Upper lobe of left lung (tissue), 4 donors: ENCODE results near the gene SZT2.

ENCODE experiments used
- EP300 ChIP-seq, 4 donors: sonication (generic); formaldehyde crosslinking; IDR thresholded peaks; one replicate each; pipeline ENCODE4 v1.5.1; 2017; ENCODE audit warnings: antibody characterized with exemption in 4 of 4, control low read depth in 2 of 4
- POLR2A ChIP-seq, 4 donors: fragments of 450-650 bp; IDR thresholded peaks; one replicate each; pipeline ENCODE4 v1.5.1; 2016 to 2017; ENCODE audit warnings: antibody characterized with exemption in 4 of 4, mild to moderate bottlenecking in 2 of 4
- POLR2AphosphoS5 ChIP-seq, 2 donors: sonication (generic); formaldehyde crosslinking; IDR thresholded peaks; one replicate each; pipeline ENCODE4 v1.5.1; 2017; ENCODE audit warnings: antibody characterized with exemption in 2 of 2
- TF ChIP-seq, protein P1 (sequence below), 6 experiments: fragments of 450-650 bp in 4 of 6; fragments of 200-600 bp in 2 of 6; sonication (generic) in 2 of 6; IDR thresholded peaks; one replicate each; pipeline ENCODE4 v1.5.1; 2016 to 2019; ENCODE audit warnings: antibody characterized with exemption in 6 of 6

DNA sequence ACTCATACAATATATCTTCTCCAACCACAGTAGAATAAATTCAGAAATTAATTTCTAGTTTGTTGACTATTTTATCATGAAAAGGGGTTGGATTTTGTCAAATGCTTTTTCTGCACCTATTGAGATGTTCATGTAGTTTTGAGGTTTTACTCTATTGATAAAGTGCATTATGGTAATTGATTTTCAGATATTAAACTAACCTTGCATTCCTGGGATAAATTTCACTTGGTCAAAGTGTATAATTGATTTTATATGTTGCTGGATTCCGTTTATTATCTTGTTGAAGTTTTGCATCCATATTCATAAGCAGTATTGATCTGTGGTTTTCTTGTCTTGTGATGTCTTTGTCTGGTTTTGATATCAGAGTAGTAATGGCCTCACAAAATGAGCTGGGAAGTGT, 98.5 kb downstream of the SZT2 start:
- TF ChIP-seq, protein P1, sequence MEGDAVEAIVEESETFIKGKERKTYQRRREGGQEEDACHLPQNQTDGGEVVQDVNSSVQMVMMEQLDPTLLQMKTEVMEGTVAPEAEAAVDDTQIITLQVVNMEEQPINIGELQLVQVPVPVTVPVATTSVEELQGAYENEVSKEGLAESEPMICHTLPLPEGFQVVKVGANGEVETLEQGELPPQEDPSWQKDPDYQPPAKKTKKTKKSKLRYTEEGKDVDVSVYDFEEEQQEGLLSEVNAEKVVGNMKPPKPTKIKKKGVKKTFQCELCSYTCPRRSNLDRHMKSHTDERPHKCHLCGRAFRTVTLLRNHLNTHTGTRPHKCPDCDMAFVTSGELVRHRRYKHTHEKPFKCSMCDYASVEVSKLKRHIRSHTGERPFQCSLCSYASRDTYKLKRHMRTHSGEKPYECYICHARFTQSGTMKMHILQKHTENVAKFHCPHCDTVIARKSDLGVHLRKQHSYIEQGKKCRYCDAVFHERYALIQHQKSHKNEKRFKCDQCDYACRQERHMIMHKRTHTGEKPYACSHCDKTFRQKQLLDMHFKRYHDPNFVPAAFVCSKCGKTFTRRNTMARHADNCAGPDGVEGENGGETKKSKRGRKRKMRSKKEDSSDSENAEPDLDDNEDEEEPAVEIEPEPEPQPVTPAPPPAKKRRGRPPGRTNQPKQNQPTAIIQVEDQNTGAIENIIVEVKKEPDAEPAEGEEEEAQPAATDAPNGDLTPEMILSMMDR (IDR thresholded peaks at IDR 0.05): no peak
- TF ChIP-seq POLR2A (IDR thresholded peaks at IDR 0.05) (no peak), POLR2AphosphoS5 (IDR thresholded peaks at IDR 0.05) (no peak), EP300 (IDR thresholded peaks at IDR 0.05) (no peak)
